ENCODE data around the gene DEPDC5.

- TF ChIP-seq CTCF (IDR thresholded peaks at IDR 0.05) (no peak), POLR2AphosphoS5 (IDR thresholded peaks at IDR 0.05; ENCODE audit: insufficient read depth in 1 of 2, low read depth in 1 of 2) (no peak)
Observed at GRCh38 chr22:31753005-31753633, 700 bp upstream of the DEPDC5 start.

Measured in vagina (tissue), 2 donors.